SU-DHL-6 (cell line): ENCODE measurements around the gene EPS8L1.
"Not testable (repeated sequence)": the region's sequence is repeated elsewhere in the genome, so short reads cannot be mapped to it uniquely, and the experiment has no call there.

ENCODE experiments used
- EZH2phosphoT487 ChIP-seq: fragments of 200-600 bp; sonication (generic), shearing (Covaris generic); conservative IDR thresholded peaks from 2 replicates; pipeline ENCODE4 v1.6.1; 2018; ENCODE audit warnings: mild to moderate bottlenecking, antibody characterized with exemption, low read length, moderate library complexity, mixed read lengths
- TF ChIP-seq, protein P1 (sequence below): fragments of 200-600 bp; sonication (generic); IDR thresholded peaks from one replicate; pipeline ENCODE4 v1.5.1; 2017; ENCODE audit warnings: antibody characterized with exemption, mild to moderate bottlenecking, low read length, moderate library complexity; ENCODE audit not compliant: insufficient read depth, poor library complexity, severe bottlenecking

DNA sequence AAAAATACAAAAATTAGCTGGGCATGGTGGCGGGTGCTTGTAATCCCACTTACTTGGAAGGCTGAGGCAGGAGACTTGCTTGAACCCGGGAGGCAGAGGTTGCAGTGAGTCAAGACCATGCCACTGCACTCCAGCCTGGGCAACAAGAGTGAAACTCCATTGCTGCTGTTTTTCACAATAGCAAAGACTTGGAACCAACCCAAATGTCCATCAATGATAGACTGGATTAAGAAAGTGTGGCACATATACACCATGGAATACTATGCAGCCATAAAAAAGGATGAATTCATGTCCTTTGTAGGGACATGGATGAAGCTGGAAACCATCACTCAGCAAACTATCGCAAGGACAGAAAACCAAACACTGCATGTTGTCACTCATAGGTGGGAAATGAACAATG lies 31.6 kb downstream of the EPS8L1 start:
- TF ChIP-seq, protein P1, sequence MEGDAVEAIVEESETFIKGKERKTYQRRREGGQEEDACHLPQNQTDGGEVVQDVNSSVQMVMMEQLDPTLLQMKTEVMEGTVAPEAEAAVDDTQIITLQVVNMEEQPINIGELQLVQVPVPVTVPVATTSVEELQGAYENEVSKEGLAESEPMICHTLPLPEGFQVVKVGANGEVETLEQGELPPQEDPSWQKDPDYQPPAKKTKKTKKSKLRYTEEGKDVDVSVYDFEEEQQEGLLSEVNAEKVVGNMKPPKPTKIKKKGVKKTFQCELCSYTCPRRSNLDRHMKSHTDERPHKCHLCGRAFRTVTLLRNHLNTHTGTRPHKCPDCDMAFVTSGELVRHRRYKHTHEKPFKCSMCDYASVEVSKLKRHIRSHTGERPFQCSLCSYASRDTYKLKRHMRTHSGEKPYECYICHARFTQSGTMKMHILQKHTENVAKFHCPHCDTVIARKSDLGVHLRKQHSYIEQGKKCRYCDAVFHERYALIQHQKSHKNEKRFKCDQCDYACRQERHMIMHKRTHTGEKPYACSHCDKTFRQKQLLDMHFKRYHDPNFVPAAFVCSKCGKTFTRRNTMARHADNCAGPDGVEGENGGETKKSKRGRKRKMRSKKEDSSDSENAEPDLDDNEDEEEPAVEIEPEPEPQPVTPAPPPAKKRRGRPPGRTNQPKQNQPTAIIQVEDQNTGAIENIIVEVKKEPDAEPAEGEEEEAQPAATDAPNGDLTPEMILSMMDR, result not testable (repeated sequence)
- not testable (repeated sequence) for TF ChIP-seq EZH2phosphoT487
